HG02938 (cell line): ENCODE measurements around the gene CCDC60.

Experiments
- ATAC-seq: cut with Tn5 transposase; IDR thresholded peaks from one replicate; pipeline ENCODE4 v1.9.1; 2021; ENCODE audit warnings: mild to moderate bottlenecking, moderate library complexity; ENCODE audit not compliant: unreplicated experiment

Gene CCDC60

DNA sequence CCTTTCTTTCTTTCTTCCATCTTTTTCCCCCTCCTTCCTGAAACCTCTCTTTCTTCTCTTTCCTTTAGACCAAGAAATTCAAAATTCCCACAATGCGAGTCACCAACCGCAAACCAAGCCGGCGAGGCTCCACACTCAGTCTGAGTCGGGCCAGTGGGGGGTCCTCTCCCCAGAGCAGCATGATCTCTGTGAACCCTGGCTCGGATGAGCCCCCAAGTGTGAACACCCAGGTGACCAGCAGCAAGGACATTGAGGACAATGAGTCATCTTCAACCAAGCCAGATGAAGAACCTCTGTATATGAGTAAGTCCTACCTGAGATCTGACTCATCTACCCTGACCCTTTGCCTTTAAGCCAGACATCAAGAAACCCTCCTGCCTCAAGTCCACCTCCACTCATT lies 170.5 kb downstream of the CCDC60 start:
- no peak for ATAC-seq

DNA sequence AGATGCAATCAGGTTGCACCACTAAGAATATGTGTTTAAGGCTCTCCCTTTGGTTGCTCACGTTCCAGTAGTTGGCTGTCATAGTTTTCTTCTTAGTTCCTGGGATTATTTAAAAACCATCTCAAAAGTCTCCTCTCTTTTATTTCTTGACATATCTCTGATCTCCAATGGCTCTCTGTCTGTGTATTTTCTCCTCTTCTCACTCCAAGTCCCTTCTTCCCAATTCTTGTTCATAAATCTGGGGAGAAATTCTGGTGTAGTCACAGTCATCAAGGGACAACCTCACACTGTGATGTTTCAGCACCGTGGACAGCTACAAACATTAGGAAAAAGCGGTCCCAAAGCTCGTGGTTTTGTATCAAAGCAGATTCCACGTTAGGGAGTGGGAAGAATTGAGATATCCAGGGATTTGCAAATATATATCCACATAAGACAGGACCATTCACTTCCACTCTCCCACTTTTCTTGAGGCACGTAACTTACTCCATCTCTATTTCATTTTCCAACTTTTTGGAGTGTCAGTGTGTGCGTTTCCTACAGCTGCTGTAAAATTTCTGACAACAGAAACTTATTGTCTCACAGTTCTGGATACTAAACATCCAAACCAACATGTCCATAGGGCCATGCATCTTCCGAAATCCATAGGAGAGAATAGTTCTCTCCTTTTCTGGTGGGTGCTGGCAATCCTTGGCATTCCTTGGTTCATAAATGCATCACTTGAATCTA lies 178.4 kb downstream of the CCDC60 start:
- ATAC-seq = no peak

DNA sequence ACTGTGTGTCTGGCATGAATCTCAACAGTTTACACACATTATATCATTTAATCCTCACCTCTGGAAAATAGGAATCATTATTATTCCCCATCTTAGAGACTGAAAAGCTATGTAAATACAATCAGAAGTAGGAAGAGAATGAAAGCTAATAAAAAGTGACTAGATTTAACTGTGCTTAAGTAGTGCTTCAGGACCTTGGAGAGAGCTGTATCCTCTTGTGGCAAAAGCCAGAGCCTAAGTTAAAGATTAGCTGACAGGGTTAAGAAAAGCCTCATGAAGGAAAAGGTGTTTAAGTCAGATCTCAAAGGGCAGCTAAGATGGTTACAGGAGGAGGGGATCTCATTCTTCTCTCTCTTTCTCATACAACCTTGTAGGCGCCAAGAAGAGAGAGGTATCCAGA lies 193.7 kb downstream of the CCDC60 start:
- ATAC-seq = no peak

DNA sequence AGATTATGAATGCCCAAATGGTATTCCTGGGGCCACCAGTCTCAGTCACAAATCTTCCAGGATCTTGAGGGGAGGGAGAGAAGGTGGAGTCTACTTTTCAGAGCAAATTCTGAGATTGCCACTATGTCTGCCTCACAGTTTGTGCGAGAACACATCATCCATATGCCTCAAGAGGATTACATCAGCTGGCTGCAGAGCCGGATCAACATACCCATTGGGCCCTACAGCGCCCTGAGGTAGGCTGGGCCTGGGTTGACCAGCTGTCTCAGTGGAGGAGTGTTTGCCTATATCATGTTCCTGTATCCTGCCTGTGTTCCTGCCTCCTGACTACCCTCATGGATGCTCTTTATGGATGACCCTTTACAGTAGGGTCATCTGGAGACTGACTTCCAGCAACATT lies 205.9 kb downstream of the CCDC60 start:
- ATAC-seq = no peak

DNA sequence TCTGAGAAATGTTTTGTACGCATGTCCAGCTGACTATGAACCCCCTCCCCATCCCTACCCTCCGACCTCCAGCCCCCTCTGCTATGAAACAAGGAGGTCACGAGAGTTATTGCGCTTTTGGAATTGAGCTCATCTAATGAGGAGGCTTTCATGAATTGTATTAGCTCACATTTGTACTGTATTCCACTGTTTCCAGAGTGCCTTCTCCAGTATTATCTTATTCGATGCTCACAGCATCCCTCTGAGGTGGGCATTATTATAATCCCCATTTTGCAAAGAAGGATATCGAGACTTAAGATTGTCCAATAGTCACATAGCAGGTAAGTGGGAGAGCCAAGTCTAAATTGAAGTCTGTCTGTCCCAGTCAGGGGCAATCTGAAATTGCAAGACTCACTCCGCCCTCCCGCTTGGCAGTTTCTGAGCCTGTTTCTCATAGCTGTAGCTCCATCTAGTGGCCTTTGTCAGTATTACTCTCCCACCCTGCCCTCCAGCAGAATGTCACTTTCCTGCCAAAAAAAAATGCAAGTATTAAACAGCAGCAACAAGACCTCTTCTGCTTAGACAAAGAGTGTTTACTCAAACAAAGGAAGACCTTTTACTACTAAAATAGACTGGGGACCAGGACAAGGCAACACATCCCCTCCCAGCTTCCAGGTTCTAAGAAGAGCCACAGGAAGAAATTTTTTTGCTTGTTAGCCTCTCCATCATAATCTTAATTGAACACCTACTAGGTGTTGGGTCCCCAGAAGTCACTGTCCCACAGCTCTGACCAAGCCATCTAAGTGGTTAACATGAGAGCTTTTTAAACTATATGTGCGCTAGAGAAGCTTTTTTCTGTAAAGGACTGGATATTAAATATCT lies 210.5 kb downstream of the CCDC60 start:
- ATAC-seq = no peak

DNA sequence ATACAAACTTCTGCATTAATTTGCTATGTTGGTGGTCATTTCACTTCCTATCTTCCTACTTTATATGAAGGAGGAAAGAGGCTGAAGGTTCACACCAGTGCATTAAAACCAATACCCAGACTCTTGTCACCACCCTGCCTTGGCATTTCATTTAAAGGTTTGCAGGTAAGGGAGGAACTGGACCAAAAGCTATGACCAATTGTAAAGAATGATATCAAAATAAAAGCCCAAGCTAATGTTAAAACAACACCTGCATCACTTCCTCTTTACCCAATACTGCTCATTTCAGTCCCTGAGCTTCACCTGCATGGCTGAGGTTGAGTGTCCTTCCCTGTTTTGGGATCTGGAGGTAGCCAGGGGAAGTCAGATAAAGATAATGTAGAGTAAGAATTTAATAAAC lies 211.8 kb downstream of the CCDC60 start:
- no peak for ATAC-seq

DNA sequence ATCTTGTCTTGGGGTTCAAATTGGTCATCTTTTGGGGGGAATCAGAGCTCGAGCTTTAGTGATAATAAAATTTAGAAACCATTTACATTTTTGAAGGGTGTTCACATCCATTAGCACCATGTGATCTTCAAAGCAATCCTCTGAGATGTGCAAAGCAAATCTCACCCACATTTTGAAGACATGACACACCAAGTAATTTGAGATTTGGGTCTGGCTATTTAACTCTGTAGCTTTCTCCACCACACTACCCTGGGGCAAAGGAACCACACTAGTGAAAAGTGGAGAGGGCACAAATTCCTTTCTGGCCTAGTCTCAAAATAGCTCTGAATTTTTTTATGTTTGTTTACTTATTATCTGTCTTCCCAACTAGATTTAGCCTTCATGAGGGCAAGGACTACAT lies 212.5 kb downstream of the CCDC60 start:
- ATAC-seq = no peak

DNA sequence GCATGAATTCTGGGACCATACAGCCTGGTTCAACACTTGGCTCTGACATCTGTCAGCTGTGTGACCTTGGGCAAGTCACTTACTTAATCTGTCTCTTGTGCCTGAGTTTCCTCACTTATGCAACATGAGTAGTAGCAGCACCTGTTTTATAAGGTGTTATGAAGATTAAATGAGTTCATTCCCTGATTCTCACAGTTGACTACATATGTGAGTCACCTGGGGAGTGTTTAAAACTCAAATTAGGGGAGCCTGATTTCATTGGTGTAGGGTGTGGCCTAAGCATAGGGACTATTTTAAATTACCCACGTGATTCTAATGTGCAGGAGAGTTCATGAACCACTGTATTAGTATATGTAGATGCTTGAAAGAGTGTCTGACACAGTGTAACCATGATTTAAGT lies 222.3 kb downstream of the CCDC60 start:
- no peak for ATAC-seq

DNA sequence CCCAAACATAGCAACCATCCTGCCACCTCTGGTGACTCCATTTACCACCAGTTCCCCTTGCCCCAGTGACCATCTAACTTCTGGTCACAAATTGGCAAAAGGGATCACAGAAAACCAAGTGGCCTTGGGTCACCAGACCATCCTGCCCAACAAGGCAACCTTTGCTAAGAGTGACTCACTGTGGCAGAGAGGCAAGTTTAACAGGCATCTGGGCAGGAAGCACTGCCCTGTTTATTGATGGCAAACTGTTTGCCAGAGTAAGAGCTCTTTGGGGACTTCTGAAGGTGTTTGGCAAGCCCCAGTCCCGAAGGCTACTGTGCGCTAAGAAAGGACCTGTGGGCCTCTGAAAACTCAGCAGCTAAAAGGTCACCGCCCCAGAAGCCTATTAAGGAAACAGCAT lies 230.9 kb downstream of the CCDC60 start:
- no peak for ATAC-seq

DNA sequence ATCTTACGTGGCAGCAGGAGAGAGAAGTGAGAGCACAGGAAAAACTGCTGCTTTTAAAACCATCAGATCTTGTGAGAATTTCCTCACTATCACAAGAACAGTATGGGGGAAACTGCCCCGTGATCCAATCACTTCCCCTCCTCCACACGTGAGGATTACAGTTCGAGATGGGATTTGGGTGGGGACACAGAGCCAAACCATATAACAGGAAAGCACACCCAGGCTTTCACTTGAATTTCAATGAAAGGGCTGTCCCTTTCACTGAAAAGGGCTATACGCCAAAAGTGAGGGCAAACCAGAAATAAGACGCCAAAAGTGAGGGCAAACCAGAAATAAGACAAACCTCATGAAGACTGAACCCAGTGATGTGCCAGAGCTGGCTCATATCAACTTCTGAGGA lies 236.2 kb downstream of the CCDC60 start:
- ATAC-seq = no peak

DNA sequence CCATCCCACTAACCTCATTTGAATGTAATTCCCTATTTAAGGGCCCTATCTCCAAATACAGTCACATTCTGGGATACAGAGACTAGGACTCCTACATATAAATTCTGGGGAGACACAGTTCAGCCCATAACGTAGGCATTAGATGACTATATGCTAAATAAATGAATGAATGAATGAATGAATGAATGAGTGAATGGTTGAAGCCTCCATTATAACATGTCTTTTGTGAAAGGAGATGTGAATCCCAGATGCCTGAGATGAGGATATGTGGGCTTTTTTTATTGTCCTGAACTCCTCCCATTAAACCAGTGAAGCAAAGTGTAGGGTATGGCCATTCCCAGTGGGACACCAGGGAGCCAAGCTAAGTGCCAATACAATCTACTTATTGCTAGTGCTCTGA lies 238.6 kb downstream of the CCDC60 start:
- no peak for ATAC-seq

DNA sequence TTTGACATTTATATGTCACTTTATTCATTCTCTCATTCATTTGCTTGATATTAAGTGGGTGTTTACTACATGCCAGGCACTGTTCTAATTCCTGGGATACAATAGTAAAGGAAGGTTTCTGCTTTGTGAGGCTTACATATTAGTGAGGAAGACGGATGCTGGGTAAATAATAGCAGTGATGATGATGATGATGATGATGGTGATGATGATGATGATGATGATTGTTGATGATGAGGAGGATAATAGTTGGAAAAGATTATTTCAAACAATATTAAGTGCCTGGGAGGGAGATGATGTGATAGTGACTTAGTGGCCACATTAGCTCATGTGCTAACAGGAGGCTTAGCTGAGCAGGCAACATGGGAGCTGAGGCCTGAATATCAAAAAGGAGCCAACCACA lies 239.7 kb downstream of the CCDC60 start:
- no peak for ATAC-seq

DNA sequence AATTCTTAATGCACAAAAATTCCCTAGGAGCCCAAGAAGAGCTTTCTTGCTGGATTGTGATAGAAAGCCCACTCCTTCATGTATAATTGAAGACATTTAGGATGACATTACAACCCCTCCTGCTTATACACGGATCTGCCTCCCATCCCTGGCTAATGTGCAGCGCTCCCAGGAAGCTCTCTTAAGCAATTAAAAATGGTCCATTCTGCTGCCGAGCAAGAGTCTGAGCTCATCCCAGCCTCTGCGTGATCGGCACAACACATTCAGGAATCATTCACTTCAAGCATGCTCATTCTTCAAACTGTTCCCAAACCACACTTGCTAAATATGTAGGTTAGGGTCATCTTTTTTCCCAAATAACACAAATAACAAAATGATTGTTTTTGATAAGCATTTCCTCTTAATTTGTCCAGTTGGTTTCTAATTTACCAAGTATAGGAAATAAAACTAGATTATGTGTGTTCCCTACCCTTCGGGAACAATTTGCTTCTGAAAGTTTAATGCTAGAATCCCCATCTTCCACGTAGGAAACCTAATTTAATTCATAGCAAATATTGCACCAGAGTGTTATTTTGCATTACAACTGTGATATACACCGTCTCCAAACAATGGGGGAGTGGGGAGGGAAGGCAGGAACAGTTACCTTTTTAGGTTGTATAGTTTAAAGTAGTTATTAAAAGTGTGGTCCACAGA lies 241.7 kb downstream of the CCDC60 start:
- ATAC-seq = no peak

DNA sequence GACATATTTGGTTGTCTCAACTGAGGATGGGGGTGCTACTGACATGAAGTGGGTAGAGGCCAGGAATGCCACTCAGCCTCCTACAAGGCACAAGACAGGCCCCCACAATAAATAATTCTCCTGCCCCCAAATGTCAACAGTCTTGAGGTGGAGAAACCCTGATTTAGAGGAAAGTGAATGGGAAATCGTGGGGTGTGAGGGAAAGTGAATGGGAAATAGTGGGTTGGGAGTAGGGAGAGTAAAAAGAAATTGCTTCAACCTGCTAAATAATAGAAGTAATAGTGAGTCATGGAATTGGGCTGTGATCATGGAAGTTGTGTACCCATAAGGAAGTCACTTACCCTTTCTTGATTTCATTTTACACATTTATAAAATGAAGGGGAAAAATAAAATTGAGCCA lies 242.4 kb downstream of the CCDC60 start:
- ATAC-seq = no peak

DNA sequence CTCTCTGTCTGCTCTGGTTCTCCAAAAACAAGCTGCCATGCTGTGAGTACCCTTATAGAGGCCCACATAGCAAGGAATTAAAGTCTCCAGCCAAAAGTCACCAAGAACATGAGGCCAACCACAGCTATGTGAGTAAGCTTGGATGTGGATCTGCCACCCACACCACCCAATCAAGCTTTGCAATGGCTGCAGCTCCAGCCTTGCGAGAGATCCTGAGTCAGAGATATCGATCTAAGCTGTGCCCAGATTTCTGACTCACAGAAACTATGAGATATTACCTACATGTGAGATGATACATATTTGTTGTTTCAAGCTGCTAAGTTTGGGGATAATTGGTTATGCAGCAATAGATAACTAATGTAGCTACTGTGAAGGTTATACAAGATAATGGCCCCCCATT lies 243.6 kb downstream of the CCDC60 start:
- ATAC-seq = no peak

DNA sequence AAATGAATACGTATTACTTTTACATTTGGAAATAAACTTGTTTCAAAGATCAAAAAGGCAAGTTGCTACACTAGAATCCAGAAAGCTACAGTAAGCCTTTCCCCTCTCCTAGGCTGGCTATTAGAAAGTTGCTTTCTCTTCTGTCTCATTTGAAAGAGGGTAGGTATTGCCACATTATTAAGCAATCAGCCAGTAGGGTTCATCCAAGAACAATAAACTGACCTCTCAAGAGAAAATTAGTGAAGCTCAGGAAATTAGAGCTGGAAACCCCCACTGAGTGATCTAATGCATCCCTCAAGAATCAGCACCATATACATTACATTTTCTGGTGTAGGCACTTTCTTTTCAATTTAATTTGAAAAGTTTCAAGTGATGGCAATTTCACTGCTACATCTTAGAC lies 254.6 kb downstream of the CCDC60 start:
- ATAC-seq = no peak

DNA sequence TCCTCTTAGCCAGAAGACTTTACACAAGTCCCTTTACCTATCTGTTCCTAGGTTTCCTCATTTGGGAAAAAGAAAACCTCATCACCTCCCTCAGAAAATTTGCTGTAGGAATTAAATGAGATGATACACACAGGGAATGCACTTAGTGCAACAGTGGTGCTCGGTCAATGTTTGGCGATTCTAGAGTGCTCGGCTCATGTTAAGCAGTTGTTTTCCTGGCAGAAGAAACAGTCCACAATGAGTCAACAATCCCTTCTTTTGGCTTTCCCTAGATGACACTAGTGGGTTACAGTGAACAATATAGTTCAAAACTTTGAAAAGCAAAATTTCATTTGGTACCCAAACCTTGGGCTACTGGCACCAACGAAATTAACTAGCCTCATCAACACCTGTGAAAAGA lies 255.1 kb downstream of the CCDC60 start:
- ATAC-seq = no peak
